ENCODE measurements around the gene FAH.

FAH gene

DNA sequence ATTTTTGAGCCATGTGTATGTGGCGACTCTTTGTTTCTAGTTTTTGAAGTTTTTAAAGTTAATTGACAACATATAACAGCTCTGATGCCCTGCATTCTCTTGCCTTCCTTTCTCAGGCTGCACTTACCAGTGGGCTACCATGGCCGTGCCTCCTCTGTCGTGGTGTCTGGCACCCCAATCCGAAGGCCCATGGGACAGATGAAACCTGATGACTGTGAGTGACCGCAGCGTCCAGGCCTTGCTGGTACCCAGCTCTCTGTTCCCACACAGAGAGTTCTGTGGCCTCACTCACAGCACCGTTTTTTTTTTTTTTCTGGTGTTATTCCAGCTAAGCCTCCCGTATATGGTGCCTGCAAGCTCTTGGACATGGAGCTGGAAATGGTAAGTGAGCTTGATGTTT, 15.1 kb downstream of the FAH start:
- DNase-seq = no peak
- in situ Hi-C loops (cut with HindIII; ENCODE audit: low pct_ligation_motif_present, low pct_unique_long_range_greater_than_20kb, low sequenced_read_pairs) = no loop called here

- in situ Hi-C loops (cut with HindIII; ENCODE audit: low pct_ligation_motif_present, low pct_unique_long_range_greater_than_20kb, low sequenced_read_pairs) = no loop called here
- no peak for DNase-seq
These were observed 15.6 kb downstream of the FAH start for GRCh38 chr15:80168421-80168820.

DNA sequence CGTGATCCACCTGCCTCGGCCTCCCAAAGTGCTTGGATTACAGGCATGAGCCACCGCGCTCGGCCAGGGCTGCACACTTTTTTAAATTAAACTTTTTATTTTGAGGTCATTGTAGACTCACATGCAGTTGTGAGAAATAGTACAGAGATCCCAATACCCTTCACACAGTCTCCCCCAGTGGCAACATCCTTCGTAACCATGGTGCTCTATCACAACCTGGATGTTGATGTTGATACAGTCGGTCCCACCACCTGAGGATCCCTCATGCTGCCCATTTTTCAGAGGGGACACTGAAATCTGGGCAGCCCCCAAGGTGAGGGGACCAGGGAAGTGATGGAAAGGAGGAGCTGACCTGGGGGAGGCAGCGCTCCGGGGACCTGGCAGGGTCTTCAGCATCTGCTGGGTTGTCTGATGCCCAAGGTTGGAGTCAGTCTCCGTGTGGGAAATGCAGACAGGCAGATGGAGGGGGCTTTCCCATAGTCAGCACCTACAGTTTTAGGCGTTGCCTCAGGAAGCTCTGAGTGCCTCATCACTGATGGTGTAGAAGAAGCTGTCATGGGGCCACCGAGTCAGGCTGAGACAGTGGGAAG, 17.1 kb downstream of the FAH start:
- in situ Hi-C loops (cut with HindIII; ENCODE audit: low pct_ligation_motif_present, low pct_unique_long_range_greater_than_20kb, low sequenced_read_pairs) = no loop called here
- DNase-seq = no peak

DNA sequence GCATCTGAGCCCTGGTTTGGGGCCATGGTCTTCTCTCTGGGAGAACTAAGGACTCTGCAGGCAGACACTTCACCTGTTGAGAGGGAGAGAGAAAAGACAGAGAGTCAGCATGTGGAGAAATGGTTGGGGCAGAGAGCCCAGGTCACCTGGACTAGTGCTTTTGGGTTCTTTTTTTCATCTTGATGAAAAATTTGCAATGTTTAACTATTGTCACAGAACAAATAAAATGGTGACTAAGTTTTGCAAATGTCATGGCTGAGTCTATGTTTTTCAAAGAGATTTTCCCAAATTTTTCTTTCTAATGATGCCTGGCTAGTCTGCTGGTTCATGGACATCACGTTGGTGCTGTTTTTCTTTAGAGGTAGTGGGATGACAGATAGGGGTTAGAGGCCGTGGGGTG, 17.8 kb downstream of the FAH start:
- in situ Hi-C loops (cut with HindIII; ENCODE audit: low pct_ligation_motif_present, low pct_unique_long_range_greater_than_20kb, low sequenced_read_pairs) = no loop called here
- DNase-seq = no peak

DNA sequence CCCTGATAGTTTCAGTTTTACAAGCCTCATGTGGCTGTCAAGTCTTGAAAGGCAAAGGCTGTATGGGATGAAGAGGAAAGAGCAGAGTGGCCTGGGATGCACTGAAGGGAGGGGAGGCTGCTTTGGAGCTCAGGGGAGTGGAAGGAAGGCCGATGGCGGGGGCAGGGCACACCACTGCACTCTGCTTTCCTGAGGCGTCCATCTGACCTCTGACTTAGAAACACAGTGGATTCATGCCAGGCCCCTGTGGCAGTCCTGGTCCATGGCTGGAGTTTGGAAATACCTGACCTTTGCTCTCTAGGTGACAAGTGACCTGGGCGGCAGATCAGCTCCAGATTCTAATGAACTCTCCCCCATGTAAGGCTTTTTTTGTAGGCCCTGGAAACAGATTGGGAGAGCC, 19.0 kb downstream of the FAH start:
- in situ Hi-C loops (cut with HindIII; ENCODE audit: low pct_ligation_motif_present, low pct_unique_long_range_greater_than_20kb, low sequenced_read_pairs) = no loop called here
- no peak for DNase-seq

DNA sequence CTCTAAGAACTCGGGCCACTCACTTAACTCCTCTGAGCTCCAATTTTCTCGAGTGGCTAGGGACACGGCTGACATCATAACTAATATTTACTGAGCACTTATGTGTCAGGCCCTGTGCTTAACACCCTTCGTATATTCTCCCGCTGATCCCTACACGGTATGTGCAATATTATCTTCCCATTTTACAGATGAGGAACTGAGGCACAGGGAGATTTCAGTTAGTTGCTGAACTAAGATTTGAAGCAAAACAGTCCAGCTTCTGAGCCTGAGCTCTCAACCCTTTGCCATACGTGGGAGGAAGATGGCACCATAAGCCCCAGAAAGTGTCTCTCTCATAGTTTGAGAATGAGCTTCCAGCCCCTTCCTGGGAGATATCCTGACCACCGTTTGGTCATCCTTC, 19.6 kb downstream of the FAH start:
- DNase-seq = no peak
- in situ Hi-C loops (cut with HindIII; ENCODE audit: low pct_ligation_motif_present, low pct_unique_long_range_greater_than_20kb, low sequenced_read_pairs) = no loop called here

DNA sequence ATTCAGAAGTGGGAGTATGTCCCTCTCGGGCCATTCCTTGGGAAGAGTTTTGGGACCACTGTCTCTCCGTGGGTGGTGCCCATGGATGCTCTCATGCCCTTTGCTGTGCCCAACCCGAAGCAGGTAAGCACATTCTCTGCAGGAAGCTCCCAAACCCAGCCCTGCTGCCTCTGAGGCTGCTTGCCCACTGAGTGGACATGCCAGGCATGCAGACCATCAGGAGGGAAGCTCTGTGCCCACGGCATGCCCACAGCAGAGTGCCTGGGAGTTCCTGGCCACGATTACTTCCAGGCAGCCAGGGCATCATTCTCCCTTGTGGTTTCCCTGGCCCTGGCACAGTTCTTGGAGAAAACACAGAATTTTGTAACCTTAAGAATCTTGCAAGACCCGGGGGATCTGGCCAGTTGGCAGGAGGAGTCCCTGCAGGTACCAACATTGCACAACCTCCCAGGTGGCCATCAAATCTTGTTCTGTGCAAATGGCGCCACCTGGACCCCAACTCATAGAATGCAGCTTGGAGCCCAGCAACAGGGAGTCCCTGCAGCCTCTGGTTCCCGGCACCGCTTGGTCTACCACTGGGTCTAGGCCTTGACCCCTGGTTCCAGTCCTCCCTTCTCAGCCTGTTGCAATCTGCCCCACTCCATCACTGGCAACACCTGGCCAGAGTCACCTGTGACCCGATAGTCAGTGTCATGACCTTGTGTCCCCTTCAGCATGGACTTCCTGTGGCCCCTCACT, 20.4 kb downstream of the FAH start:
- peak; percentile 65 for DNase-seq
- in situ Hi-C loops (cut with HindIII; ENCODE audit: low pct_ligation_motif_present, low pct_unique_long_range_greater_than_20kb, low sequenced_read_pairs) = no loop called here

GRCh38 chr15:80174017-80174746, 21.4 kb downstream of the FAH start:
- no peak for DNase-seq
- in situ Hi-C loops (cut with HindIII; ENCODE audit: low pct_ligation_motif_present, low pct_unique_long_range_greater_than_20kb, low sequenced_read_pairs) = no loop called here

- in situ Hi-C loops (cut with HindIII; ENCODE audit: low pct_ligation_motif_present, low pct_unique_long_range_greater_than_20kb, low sequenced_read_pairs) = no loop called here
- no peak for DNase-seq
These were observed 22.6 kb downstream of the FAH start for GRCh38 chr15:80175436-80175835.

- DNase-seq = no peak
- in situ Hi-C loops (cut with HindIII; ENCODE audit: low pct_ligation_motif_present, low pct_unique_long_range_greater_than_20kb, low sequenced_read_pairs) = no loop called here
These were observed 23.6 kb downstream of the FAH start for GRCh38 chr15:80176443-80176842.

- in situ Hi-C loops (cut with HindIII; ENCODE audit: low pct_ligation_motif_present, low pct_unique_long_range_greater_than_20kb, low sequenced_read_pairs) = no loop called here
- no peak for DNase-seq
These were observed 24.4 kb downstream of the FAH start for GRCh38 chr15:80177156-80177555.

GRCh38 chr15:80179025-80179759, 26.4 kb downstream of the FAH start:
- in situ Hi-C loops (cut with HindIII; ENCODE audit: low pct_ligation_motif_present, low pct_unique_long_range_greater_than_20kb, low sequenced_read_pairs) = no loop called here
- peak; percentile 84 for DNase-seq

- no peak for DNase-seq
- in situ Hi-C loops (cut with HindIII; ENCODE audit: low pct_ligation_motif_present, low pct_unique_long_range_greater_than_20kb, low sequenced_read_pairs) = no loop called here
These were observed 27.1 kb downstream of the FAH start for GRCh38 chr15:80179935-80180334.

DNA sequence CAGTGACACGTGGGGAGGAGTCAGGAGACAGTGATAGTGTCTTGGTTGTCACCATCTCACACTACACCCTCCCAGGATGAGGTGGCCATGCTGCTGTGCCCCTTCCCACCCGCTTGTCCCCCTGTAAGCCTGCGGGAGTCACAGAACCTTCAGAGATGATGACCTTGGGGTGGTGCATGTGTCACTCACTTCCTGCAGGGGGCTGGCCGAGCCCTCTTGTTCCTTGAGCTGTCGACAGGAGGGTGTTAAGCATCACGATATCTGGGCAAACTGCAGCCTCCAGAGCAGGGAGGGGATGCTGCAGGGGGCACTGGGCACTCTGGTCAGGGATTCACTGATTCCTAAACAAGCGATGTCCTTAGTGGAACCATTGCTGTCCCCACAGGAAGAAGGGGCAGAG, 27.7 kb downstream of the FAH start:
- no peak for DNase-seq
- in situ Hi-C loops (cut with HindIII; ENCODE audit: low pct_ligation_motif_present, low pct_unique_long_range_greater_than_20kb, low sequenced_read_pairs) = no loop called here

- DNase-seq = no peak
- in situ Hi-C loops (cut with HindIII; ENCODE audit: low pct_ligation_motif_present, low pct_unique_long_range_greater_than_20kb, low sequenced_read_pairs) = no loop called here
These were observed 28.2 kb downstream of the FAH start for GRCh38 chr15:80180986-80181385.

GRCh38 chr15:80182611-80183261, 29.9 kb downstream of the FAH start:
- in situ Hi-C loops (cut with HindIII; ENCODE audit: low pct_ligation_motif_present, low pct_unique_long_range_greater_than_20kb, low sequenced_read_pairs) = no loop called here
- no peak for DNase-seq

DNA sequence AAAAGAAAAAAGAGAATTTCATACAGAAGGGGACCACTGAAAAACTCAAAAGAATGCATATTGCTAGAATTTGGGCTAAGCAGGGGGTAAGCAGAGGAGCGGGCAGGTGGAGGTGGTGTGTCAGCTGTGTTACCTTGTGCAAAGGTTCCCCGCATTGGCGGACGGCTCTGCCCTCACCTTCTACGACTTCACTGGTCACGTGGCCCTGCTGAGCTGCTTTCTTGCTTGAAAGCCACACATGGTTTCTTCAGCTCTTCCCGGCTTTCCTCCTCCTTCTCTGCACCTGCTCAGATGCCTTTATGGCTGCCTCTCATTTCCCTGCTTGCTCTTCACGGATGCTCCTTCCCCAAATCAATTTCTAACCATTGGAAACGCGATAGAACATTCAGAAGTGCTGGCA, 30.5 kb downstream of the FAH start:
- in situ Hi-C loops (cut with HindIII; ENCODE audit: low pct_ligation_motif_present, low pct_unique_long_range_greater_than_20kb, low sequenced_read_pairs) = no loop called here
- DNase-seq = no peak

DNA sequence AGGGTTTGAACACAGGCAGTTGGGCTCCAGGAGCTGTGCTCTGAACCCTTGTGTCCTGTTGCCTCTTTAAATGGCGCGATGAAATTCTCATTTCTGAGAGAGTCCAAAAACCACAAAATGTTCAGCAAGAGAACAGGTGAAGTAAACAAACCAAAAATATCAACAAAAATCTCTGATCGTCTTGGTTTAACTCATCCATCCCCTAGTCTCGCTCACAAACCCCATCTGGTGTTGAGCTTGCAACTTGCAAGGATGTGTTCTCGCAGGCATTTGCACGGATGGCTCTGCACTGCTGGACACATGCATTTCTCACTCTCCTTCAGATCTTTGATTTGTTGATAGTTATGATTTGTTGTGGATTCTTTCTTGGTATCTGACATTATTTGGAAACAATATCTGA, 31.1 kb downstream of the FAH start:
- in situ Hi-C loops (cut with HindIII; ENCODE audit: low pct_ligation_motif_present, low pct_unique_long_range_greater_than_20kb, low sequenced_read_pairs) = no loop called here
- peak; percentile 9 for DNase-seq

DNA sequence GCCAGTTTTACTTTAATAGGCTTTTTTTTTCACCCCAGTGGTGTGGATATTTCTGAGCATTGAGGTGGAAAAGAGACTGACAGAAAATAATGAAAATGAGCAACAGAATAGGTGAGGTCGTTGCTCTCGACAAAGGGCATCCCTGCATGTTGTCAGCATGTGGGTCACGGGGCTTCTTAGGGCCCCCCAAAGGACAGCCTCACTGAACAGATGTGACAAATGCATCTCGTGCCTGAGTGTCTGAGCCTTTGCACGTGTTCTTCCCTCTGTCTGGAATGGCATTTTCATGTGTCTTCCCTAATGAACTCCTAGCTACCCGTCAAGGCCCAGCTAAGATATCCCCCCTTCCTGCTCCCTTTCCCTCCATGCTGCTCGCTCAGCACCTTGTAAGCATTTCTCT, 31.8 kb downstream of the FAH start:
- in situ Hi-C loops (cut with HindIII; ENCODE audit: low pct_ligation_motif_present, low pct_unique_long_range_greater_than_20kb, low sequenced_read_pairs) = no loop called here
- DNase-seq = no peak

Data from ACHN (cell line).